GM12891 (cell line): ENCODE results near the gene FOXN3.

Source experiments
- DNase-seq: peaks from one replicate; pipeline ENCODE4 v3.0.0; 2011; ENCODE audit warnings: low spot score; ENCODE audit not compliant: insufficient read length
- FAIRE-seq: peaks from 2 replicates; lab custom pipeline; 2011; peaks lifted over from hg19 to GRCh38; lab: Jason Lieb, UNC
- PAX5 ChIP-seq: IDR thresholded peaks from 2 replicates; pipeline ENCODE4 v1.6.1; 2011; ENCODE audit warnings: low read length, moderate library complexity, mild to moderate bottlenecking; ENCODE audit not compliant: insufficient read depth, severe bottlenecking
- POLR2A ChIP-seq: IDR thresholded peaks from 2 replicates; pipeline ENCODE4 v1.6.1; 2011; ENCODE audit warnings: low read depth, low read length, control low read depth
- POLR2AphosphoS5 ChIP-seq: IDR thresholded peaks from 2 replicates; pipeline ENCODE4 v1.6.1; 2011; ENCODE audit warnings: low read depth, low read length, control low read depth
- POU2F2 ChIP-seq: IDR thresholded peaks from 2 replicates; pipeline ENCODE4 v1.6.1; 2011; ENCODE audit warnings: low read depth, mild to moderate bottlenecking, control low read depth, low read length, moderate library complexity
- SPI1 ChIP-seq: IDR thresholded peaks from 2 replicates; pipeline ENCODE4 v1.6.1; 2011; ENCODE audit warnings: low read depth, low read length, control low read depth
- TAF1 ChIP-seq: IDR thresholded peaks from 2 replicates; pipeline ENCODE4 v1.6.1; 2011; ENCODE audit warnings: low read depth, low read length, control low read depth

Gene FOXN3

GRCh38 chr14:89186856-89187376 is 230.1 kb downstream of the FOXN3 start:
- DNase-seq, result no peak

DNA sequence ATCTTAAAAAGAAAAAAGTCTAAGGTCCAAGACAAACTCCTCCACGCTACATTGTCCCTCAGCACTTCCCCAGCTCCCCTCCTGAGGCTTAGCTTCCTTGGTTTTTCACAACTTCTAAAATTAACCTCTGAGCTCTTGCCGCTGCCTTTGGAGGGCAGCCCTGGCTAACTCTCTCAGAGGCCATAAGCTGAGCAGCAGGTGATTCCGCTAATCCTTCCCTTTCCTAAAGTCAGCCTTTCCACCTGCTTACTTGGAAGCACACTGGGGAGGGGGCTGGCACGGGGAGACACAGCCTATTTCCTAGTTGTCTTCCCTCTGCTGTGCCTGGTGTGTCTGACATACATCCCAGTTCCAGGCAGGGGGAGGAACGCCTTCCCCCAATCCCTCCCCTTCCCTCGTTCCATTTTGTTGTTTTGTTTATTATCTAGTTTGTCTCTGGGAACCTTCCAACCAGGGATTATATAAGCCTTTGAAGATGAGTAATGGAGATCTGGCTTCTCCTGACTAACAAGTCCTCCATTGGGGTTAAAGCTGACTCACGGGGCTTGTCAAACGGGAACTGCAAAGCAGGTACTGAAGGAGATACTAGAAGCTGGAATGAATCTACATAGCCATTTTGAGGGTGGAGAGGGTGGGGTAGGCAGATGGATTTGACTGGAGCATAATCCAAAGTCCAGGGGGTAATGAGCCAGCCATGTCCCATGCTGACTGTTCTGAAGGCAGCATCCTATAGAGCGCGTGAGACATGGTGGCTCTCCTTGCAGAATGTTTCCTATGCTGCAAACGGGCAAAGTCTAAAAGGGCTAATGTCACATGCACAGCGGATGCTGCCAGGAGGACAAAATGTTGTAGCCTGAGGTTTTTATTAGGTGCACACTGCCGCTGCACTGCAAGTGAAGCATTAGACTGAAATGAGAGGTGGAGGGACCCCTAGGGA is 230.8 kb downstream of the FOXN3 start:
- FAIRE-seq (peak; percentile 50), DNase-seq (no peak)
- TF ChIP-seq POU2F2, result no peak

More at GRCh38 chr14:89186856-89187376, 230.1 kb downstream of the FOXN3 start:
- FAIRE-seq, result no peak
- TF ChIP-seq TAF1 (no peak), POLR2AphosphoS5 (no peak), SPI1 (no peak)

DNA sequence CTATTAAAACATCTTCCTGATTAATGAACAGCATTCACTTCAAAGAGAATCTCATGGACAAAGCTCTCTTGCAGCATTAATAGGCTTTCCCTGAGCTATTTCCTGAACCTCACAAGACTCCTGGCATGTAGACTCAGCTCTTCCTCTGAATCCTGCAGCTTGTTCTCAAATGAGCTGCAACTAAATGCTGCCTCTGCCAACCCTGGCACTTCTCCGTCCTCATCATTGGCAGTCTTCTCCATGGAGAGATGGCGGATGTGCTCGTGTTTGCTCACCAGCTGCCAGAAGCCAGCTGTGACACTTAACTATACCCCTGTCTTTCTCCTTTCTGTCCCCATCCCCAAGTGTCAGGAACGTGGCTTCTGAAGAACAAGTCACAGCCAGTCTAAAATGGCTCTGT is 232.1 kb downstream of the FOXN3 start:
- TF ChIP-seq POLR2AphosphoS5 (no peak), PAX5 (no peak), SPI1 (no peak), TAF1 (no peak), POLR2A (no peak), POU2F2 (no peak)
- FAIRE-seq (no peak), DNase-seq (no peak)

DNA sequence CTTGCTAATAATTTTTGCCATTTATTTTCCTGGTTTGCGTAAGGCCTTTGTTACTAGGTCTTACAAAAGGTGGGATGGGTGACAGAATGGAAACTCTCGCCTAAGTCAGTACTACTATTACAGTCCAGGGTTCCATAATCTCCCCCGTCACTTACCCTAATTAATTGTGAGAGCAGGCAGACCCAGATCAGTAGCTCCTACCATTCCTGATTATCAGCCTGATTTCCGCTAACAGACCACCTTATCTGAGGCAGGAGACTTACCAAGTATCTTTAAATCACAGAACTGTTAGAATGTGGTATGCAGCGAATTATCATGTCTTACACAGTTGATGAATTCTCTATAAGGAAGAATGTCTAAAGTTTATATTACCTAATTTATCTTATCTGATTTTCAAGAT is 234.7 kb downstream of the FOXN3 start:
- TF ChIP-seq POLR2A, result no peak
- TF ChIP-seq POLR2AphosphoS5, result no peak
- no peak for TF ChIP-seq POU2F2
- no peak for TF ChIP-seq TAF1
- no peak for TF ChIP-seq PAX5
- no peak for TF ChIP-seq SPI1
- DNase-seq (no peak), FAIRE-seq (no peak)

- FAIRE-seq, result no peak
Measured at GRCh38 chr14:89180546-89180945, 236.5 kb downstream of the FOXN3 start.

GRCh38 chr14:89179891-89180404 is 237.1 kb downstream of the FOXN3 start:
- TF ChIP-seq PAX5 (no peak), POLR2A (no peak)
- no peak for DNase-seq
- no peak for FAIRE-seq

More at GRCh38 chr14:89180546-89180945, 236.5 kb downstream of the FOXN3 start:
- DNase-seq, result no peak
- TF ChIP-seq SPI1 (no peak), POU2F2 (no peak), PAX5 (no peak), TAF1 (no peak), POLR2AphosphoS5 (no peak), POLR2A (no peak)

DNA sequence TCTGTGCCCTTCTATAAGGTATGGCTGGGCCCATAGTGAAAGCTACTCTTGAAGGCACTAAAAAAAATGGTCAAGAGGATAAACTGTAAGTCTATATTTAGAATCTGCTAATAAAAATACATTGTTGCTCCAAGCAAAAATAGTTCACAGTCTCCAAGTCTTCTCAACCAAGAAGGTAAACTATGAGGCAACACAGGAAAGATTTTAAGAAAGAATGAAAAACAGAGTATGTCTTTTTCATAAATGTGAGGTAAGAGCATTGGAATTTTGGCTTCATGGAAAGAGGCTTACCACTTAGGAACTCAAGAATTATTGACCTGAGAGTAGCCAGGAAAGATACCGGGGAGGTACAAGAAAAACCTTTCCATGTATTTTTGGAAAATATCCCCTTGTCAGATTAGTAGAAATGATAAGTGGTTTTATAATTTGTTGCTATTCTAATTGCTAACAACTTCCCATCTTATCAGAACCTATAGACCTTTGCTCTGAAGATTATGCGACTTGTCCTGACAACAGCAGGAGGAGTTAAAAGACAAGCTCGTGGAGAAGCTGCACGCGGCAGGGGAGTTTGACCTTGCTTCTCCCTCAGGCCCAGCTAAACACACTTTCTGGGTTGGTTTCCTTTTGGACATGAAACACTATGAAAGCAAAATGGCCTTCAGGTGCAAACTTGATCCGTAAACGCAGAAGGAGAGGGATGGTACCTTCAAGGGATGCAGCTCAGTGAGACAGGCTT is 238.1 kb downstream of the FOXN3 start:
- no peak for FAIRE-seq
- no peak for DNase-seq
- TF ChIP-seq TAF1, result no peak
- no peak for TF ChIP-seq SPI1
- TF ChIP-seq POLR2A, result no peak
- no peak for TF ChIP-seq POU2F2
- TF ChIP-seq PAX5, result no peak
- no peak for TF ChIP-seq POLR2AphosphoS5

GRCh38 chr14:89178376-89178775 is 238.7 kb downstream of the FOXN3 start:
- no peak for DNase-seq
- FAIRE-seq, result no peak
- TF ChIP-seq PAX5 (no peak), POLR2A (no peak), POLR2AphosphoS5 (no peak), TAF1 (no peak), POU2F2 (no peak), SPI1 (no peak)
